Body of pancreas (tissue), 4 donors: ENCODE data around the gene C11orf98.

Experiments
- CTCF ChIP-seq, 7 experiments: fragments of 450-650 bp in 4 of 7; fragments of 200-600 bp in 3 of 7; sonication (generic) in 3 of 7; IDR thresholded peaks; one replicate each; pipeline ENCODE4 v1.5.1; 2016 to 2019; ENCODE audit warnings: antibody characterized with exemption in 7 of 7
- POLR2A ChIP-seq, 3 donors: fragments of 450-650 bp; IDR thresholded peaks; one replicate each; pipeline ENCODE4 v1.6.1; 2016; ENCODE audit warnings: antibody characterized with exemption in 3 of 3, mild to moderate bottlenecking in 2 of 3

GRCh38 chr11:62664405-62665074 lies 470 bp downstream of the C11orf98 start:
- no peak for TF ChIP-seq CTCF (IDR thresholded peaks at IDR 0.05)
- no peak for TF ChIP-seq POLR2A (IDR thresholded peaks at IDR 0.05)
